HL-60 (cell line): Measurements from ENCODE around the gene CRYBB1.

Experiments
- DNase-seq, 2 experiments: peaks; one replicate each; pipeline ENCODE4 v3.0.0-alpha.2; 2010 to 2020; ENCODE audit warnings: low read depth in 1 of 2, low spot score in 1 of 2
- H3K27ac ChIP-seq: fragments of 250-450 bp; sonication (Bioruptor Pico); replicated peaks from 2 replicates; pipeline ENCODE4 v1.5.1; 2020; ENCODE audit warnings: mild to moderate bottlenecking, moderate library complexity
- H3K27me3 ChIP-seq: fragments of 250-450 bp; sonication (Bioruptor Pico); 2 replicates; pipeline ENCODE4 v1.5.1; 2021; ENCODE audit warnings: mild to moderate bottlenecking, moderate library complexity; ENCODE audit not compliant: insufficient read depth, poor library complexity, severe bottlenecking
- H3K4me3 ChIP-seq: replicated peaks from 2 replicates; pipeline ENCODE4 v1.5.1; 2011; ENCODE audit warnings: mild to moderate bottlenecking, control low read depth, low read length; ENCODE audit not compliant: insufficient read depth
- GABPA ChIP-seq: IDR thresholded peaks from 2 replicates; pipeline ENCODE4 v1.6.1; 2012; ENCODE audit warnings: low read depth
- POLR2AphosphoS5 ChIP-seq: IDR thresholded peaks from 2 replicates; pipeline ENCODE4 v1.6.1; 2012; ENCODE audit warnings: low read depth
- SPI1 ChIP-seq: IDR thresholded peaks from 2 replicates; pipeline ENCODE4 v1.6.1; 2012; ENCODE audit warnings: low read depth, mild to moderate bottlenecking, borderline replicate concordance
- TF ChIP-seq, protein P1 (sequence below): IDR thresholded peaks from 2 replicates; pipeline ENCODE4 v1.6.1; 2012; ENCODE audit warnings: low read depth; ENCODE audit not compliant: insufficient replicate concordance
- TF ChIP-seq, protein P2 (sequence below): IDR thresholded peaks from one replicate; pipeline ENCODE4 v1.5.1; 2011; ENCODE audit warnings: low read length, control low read depth, inconsistent platforms; ENCODE audit not compliant: insufficient read depth

The CRYBB1 gene

DNA sequence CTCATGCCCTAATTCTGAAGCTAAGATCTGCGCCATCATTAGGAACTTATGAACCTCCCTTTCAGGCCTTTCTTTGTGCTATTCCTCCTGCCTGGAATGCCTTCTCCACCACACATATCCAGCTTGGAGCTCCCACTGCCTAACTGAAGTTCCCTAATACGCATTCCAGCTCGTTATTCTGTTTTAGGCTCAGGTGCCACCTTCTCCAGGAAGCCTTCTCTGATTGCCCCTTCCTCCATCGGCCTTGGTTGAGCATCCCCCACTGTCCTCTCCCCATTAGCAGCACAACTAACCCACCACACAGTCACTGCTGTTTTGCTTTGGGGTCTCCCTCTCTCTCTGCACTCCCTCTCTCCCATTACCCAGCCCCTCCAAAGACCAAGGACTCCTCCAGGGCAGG is 5.2 kb downstream of the CRYBB1 start:
- Histone ChIP-seq H3K27me3 (no peaks in the 10 kb centered on the region), H3K4me3 (no peak overlapping the region), H3K27ac (no peak overlapping the region)
- TF ChIP-seq SPI1 (no peak), GABPA (no peak), POLR2AphosphoS5 (no peak)
- TF ChIP-seq, protein P1, sequence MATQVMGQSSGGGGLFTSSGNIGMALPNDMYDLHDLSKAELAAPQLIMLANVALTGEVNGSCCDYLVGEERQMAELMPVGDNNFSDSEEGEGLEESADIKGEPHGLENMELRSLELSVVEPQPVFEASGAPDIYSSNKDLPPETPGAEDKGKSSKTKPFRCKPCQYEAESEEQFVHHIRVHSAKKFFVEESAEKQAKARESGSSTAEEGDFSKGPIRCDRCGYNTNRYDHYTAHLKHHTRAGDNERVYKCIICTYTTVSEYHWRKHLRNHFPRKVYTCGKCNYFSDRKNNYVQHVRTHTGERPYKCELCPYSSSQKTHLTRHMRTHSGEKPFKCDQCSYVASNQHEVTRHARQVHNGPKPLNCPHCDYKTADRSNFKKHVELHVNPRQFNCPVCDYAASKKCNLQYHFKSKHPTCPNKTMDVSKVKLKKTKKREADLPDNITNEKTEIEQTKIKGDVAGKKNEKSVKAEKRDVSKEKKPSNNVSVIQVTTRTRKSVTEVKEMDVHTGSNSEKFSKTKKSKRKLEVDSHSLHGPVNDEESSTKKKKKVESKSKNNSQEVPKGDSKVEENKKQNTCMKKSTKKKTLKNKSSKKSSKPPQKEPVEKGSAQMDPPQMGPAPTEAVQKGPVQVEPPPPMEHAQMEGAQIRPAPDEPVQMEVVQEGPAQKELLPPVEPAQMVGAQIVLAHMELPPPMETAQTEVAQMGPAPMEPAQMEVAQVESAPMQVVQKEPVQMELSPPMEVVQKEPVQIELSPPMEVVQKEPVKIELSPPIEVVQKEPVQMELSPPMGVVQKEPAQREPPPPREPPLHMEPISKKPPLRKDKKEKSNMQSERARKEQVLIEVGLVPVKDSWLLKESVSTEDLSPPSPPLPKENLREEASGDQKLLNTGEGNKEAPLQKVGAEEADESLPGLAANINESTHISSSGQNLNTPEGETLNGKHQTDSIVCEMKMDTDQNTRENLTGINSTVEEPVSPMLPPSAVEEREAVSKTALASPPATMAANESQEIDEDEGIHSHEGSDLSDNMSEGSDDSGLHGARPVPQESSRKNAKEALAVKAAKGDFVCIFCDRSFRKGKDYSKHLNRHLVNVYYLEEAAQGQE = no peak
- TF ChIP-seq, protein P2, sequence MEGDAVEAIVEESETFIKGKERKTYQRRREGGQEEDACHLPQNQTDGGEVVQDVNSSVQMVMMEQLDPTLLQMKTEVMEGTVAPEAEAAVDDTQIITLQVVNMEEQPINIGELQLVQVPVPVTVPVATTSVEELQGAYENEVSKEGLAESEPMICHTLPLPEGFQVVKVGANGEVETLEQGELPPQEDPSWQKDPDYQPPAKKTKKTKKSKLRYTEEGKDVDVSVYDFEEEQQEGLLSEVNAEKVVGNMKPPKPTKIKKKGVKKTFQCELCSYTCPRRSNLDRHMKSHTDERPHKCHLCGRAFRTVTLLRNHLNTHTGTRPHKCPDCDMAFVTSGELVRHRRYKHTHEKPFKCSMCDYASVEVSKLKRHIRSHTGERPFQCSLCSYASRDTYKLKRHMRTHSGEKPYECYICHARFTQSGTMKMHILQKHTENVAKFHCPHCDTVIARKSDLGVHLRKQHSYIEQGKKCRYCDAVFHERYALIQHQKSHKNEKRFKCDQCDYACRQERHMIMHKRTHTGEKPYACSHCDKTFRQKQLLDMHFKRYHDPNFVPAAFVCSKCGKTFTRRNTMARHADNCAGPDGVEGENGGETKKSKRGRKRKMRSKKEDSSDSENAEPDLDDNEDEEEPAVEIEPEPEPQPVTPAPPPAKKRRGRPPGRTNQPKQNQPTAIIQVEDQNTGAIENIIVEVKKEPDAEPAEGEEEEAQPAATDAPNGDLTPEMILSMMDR = no peak
- DNase-seq = no peak

DNA sequence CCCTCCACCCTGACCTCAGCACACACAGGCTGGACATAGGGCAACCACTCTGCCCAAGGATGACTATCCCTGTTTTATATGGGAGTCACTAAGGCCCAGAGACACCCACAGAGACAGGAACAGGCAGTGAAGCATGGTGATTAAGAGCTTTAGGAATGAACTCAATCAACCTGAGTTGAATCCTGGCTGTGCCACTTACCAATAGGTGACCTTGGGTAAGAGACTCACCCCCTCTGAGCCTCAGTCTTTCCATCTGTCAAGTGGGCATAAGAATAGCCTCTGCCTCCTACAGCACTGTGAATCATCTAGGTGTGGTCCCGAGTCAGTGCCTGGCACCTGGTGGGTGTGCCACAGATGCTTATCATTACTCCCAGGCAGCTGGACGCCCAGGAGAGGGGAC is 6.8 kb downstream of the CRYBB1 start:
- no peak overlapping the region for H3K4me3 ChIP-seq
- DNase-seq = no peak
- no peak overlapping the region for H3K27ac ChIP-seq
- no peaks in the 10 kb centered on the region for H3K27me3 ChIP-seq
- TF ChIP-seq, protein P1 = no peak
- no peak for TF ChIP-seq SPI1
- TF ChIP-seq, protein P2 = no peak
- TF ChIP-seq GABPA = no peak

DNA sequence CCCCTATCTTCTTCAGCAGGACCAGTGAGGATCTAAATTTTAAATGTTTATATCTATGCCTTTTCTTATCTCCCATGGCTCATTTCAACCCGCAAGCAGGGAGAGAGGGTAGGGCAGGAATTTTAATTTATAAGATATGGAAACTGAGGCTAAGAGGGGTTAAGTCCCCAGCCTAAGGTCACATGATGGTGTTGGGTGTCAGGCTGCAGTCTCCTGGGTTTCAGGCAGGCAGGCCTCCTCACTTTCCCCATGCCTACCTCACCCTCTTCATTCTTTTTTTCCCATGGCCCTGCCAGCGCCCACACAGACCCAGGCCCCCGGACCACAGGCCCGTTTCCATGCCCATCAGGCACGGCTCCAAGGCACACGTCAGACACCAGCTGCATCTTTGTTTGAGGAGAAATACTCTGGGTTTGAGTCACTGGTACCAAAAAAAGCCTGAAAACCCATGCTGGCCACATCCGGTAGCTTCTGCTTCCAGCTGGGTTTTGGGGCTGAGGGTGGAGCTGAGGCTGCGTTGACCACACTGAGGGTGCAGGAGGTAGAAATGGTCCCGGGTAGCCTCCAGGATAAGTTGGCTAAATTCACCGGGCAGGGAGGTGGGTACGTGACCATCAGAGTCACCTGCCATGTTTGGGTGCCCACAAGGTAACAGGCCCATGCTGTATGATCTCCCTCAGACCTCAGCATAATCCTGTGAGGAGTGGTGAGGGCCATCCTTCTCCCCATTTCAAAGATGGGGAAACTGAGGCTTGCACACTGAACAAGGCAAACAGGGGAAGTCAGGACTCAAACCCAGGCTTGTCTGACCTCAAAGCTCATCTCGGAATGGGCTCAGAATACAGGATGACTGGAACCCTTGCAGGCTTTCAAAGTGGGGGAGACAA is 7.5 kb downstream of the CRYBB1 start:
- no peaks in the 10 kb centered on the region for H3K27me3 ChIP-seq
- no peak for DNase-seq
- no peak for TF ChIP-seq SPI1
- no peak for TF ChIP-seq POLR2AphosphoS5
- TF ChIP-seq, protein P1 = no peak
- TF ChIP-seq, protein P2 = no peak
- no peak for TF ChIP-seq GABPA
- H3K4me3 ChIP-seq = no peak overlapping the region
- no peak overlapping the region for H3K27ac ChIP-seq
